HL-60/S4 treated with retinoic acid at 250 ng/mL for 4 days and 3 days (cell line): ENCODE measurements around the gene RBKS.
"Not testable (repeated sequence)": the region's sequence is repeated elsewhere in the genome, so short reads cannot be mapped to it uniquely, and the experiment has no call there.

Experiments
- in situ Hi-C: fragments of 300-500 bp; cut with MboI; formaldehyde crosslinking; loops from 2 replicates; pipeline ENCODE4 v1.7.0; 2022; ENCODE audit warnings: low sequenced_read_pairs

RBKS gene

DNA sequence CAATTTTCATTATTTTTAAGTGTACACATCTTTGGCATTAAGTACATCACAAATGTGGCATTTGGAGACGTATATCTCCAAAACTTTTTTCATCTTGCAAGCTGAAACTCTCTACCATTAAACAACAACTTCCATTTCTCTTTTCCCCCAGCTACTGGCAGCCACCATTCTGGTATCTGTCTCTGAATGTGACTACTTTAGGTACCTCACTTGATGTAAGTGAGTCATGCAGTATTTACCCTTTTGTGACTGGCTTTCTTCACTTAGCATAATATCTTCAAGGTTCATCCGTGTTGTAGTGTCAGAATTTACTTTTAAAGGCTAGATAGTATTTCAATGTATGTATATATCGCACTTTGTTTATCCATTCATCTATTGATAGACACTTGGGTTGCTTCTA lies 17.4 kb upstream of the RBKS start:
- in situ Hi-C loops = no loop called here

DNA sequence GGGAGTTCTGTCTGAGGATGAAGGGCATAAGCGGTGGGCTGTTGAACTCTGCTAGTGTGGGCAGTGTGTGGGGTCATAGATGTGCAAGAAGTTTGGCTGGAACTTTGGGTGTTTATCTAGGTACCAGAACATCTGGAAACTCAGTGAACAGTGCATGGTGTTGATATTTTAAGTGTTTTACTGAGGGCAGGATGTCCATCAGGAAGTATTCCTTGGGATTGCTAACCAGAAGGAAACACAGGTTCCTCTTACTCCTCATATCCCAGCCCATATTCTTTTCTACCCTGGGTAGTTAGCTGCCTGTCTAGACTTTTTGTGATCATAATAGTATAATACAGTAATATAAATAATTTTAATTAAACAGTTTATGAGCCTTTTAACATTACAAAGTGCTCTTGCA lies 15.9 kb upstream of the RBKS start:
- in situ Hi-C loops = no loop called here

DNA sequence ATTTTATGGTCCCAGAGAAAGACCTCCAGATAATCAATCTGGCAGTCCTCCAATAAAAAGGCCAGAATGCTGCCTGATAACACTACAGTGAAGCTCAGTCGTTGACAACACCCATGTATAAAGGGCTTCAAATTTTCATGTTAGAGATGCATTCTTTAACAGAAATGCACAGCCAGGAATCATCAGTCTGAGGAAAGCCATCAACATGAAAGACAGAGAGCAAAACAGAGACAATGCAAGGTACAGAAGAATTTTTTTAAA lies 14.1 kb upstream of the RBKS start:
- in situ Hi-C loops = no loop called here

DNA sequence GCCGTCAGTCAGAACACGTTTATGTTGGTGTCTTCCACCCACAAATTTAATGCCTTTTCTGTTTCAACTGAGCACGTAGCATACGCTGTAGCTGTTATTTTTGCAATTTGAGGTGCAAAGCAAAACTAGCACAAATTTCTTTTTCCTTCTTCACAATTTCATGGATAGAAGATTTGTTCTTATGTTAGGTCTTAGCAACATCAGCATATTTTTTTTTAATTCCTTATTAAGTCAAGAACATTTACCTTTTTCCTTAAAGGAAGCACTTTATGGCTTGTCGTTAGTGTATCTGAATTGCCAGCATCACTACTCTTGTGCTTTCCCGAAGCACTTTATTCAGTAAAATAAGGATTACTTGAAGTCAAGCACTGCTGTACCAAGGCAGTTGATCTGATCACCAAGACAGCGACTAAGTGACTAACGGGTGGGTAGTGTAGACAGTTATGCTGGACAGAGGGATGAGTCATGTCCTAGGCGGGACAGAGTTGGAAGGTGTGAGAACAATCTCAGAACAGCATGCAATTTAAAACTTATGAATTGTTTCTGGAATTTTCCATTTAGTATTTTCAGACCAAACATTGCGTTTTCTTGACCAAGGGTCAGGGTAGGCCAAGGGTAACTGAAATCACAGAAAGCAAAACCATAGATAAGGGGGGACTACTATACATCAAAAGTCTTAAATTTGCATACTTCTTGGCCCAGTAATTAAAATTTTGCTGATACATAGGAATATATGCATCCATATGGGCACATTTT lies 13.6 kb upstream of the RBKS start:
- in situ Hi-C loops = no loop called here

DNA sequence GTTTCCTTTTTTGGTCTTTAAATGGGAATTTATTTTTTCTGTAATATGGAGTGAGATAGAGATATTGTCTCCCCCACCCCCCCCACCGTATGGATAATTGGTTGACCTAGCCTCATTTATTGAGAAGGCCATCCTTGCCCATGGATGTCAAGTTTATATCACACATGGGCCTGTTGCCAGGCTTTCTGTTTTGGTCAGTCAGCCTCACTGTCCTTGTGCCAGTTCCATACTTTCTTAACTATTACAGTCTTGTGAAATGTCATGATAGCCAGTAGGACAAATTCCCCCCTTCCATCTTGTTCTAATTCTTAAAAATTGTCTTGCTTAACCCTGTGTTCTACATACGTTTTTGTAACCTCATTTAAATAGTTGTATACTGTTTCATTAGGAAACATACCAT lies 12.8 kb upstream of the RBKS start:
- in situ Hi-C loops = no loop called here

DNA sequence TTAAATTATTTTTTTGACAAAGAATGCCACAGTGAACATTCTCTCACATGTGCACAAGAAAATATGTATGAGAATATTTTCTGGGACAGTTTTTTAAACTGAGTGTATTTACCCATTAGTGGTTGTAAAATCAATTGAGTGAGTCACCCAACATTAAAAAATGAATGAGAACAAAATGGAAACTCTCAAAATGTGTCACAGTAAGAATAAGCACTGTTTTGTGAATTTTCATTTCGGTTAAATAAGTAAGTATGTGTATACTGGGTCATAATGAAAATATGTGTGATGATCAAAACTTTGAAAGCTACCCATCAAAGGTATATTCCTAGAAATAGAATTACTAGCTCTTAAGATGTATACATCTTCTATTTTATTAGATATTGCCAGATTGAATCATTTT lies 11.9 kb upstream of the RBKS start:
- in situ Hi-C loops = no loop called here

DNA sequence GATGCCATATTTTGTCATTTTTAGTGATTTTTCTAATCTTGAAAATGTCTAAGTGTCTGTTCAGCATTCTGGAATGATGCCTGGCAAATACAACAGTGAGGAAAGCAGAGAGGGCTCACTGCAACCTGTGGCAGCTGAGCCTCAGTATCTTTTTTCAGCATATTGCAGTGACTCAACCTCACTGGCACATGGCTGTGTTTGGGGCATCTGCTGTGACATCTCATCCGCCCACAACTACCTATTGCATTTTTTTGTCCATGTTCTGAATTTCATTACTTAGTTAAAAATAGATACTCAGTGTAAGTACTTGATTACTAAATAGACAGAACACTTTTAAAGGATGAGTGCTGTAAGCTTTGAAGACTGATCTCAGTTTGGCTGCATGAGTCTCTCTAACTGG lies 11.0 kb upstream of the RBKS start:
- in situ Hi-C loops = no loop called here

DNA sequence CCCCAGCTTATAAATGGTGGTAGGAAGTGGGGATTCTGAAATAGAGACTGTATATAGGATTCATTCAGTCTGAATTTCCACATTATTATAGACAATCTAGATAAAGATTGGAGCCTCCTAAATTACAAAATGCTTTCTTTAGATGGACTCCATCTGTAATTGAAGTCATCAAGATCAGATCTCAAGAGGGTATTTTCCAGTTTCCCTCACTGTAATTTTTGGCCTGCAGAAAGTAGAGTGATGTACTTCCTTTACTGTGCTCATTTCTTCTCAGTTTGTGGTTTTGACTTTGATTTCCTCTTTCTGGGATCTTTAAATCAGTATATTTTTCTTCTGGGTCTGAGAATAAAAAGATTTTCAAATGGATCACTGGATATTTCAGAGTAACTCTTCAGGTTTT lies 7.5 kb upstream of the RBKS start:
- in situ Hi-C loops = no loop called here

DNA sequence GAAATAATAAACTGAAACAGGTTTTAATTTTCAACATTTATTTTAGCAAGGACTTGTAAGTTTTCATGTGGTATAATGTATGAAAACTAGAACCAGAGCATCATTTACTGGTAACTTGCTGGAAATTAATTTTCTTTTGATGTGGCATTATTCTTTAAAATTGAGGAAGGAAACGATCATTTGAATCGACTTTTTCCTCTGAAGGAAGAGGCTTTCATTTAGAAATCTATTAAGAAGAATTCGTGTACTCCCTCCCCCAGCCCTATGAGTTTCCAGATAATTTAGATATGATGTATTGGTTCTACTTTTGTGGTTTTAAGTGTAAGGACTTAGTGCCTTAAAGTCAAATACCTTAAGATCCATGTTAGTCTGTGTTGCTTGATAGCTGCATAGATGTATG lies 2.8 kb upstream of the RBKS start:
- in situ Hi-C loops = no loop called here

DNA sequence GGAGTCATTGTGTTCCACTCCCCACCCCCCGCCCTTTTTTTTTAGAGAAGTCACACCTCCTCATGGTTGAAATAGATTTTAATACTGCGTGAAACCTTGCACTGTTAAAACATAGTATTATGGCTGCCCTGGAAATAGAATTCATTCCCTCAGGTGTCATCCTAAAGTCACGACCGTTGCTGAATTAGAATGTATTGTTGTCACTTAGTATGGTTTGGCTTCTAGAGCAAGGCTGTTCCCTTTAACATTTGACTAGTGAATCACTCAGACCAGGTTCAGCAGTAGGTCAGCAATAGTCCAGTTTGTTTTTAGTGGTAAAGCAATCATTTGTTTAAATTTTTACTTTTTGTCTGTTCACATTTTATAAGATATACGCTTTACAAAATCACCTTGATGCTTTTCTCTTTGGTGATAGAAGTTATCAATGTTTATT lies 1.5 kb upstream of the RBKS start:
- in situ Hi-C loops = no loop called here

DNA sequence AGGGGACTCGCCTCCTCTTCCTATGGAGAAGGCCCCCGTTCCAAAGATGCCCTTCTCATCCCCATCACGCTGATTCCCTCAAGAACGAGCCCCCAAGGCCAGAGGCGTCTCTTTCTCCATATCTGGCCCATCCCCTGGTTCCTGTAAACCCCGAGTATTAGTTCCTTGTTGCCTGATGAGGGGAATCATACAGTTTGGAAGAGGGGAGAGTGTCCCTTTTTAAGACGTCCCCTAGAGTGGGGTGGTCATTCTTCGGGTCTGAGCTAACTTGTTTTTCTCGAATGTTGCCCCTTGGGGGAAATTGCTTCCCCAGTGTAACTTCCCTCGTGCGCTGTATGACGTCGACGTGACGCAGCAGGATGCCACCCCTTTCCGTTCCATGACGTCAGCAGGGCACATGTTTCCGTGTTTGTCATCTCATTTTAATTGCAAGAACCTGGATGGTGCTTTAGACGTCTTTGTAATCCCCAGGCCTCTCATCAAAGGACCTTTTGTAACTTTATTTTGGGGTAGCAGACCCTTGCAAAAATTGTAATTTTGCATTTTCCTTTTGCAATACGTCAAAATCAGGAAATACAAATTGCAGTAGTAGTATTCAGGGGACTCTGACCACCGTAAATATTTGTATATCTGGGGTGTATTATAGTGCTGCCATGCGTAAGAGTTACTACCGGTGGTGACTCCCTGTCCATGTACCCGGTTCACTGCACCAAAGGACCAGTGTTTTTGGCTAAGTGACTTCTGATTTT lies 911 bp upstream of the RBKS start:
- in situ Hi-C loops = no loop called here

DNA sequence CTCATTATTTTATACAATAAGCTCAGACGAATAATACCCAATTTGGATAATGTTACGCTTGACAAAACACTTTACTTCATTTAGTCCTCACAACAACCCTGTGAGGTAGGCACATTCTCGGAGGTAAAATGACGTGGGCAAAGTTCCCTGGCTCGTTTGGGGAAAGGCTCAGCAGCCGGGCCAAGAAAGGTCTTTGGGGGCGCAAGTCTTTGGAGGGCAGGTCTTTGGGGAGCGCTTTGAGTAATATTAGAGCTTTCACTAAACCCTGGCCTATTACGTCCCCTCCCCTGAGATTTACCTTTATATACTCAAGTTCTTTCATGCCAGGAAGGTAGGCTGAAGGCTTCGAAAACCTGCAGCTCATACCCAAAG lies 427 bp downstream of the RBKS start:
- in situ Hi-C loops = no loop called here

DNA sequence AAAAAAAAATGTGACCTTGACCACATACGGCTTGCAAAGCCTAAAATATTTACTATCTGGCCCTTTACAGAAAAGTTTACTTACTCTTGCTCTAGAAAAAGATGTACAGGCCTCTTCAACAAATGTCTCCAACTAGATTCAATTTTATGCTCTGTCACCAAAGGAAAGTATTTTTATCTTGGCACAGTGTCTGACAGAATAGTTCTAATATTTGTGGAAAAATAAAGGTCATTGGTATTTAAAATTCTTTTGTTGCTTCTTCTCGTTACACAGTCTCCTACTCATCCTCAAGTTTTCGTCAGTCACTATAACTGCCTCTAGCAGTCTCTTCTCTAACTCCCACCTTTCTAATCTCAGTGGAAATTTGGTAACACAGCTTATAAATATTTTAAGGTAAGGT lies 1.4 kb downstream of the RBKS start:
- in situ Hi-C loops = no loop called here

DNA sequence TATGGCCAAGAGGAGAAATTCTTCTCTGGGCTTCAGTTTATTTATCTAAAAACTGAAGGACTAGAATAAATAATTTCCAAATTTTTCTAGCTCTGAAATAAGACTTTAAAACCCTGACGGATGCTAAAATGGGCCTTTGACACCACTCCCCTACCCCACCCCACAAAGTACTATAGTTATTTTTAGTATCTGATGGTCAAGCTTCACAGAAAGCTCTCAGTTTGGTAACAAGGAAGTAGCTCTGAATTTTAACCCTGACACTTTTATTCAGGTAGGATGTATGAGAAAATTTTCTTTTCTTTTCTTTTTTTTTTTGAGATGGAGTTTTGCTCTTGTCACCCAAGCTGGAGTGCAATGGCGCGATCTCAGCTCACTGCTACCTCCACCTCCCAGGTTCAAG lies 2.4 kb downstream of the RBKS start:
- in situ Hi-C loops = no loop called here

DNA sequence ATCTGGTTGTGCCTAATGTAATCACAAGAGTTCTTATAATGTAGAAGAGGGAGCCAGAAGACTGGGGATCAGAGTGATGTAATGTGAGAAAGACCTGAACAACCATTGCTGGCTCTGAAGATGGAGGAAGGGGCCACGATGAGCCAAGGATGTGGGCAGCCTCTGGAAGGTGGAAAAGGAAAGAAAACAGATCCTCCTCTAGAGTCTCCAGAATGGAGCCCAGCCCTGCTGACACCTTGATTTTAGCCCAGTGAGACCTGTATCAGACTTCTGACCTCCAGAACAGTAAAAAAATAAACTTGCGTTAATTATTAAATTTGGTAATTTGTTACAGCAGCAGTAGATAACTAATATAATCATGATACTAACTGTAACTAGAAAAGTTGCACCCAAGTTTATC lies 3.1 kb downstream of the RBKS start:
- in situ Hi-C loops = no loop called here

DNA sequence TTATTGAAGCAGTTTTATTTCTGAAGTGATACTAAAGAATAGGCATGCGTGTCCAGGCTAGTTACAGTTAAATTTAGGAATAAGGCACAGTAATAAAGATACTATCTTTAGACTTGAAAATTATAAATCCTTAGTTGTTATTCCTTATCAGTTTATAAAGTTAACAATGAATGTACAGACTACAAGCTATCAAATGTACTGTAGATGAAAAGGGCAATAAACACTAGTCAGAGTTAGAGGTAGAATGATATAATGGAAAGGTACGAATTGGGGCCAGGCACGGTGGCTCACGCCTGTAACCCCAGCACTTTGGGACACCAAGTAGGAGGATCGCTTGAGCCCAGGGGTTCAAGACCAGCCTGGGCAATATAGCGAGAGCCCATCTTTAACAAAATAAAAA lies 3.9 kb downstream of the RBKS start:
- in situ Hi-C loops = no loop called here

DNA sequence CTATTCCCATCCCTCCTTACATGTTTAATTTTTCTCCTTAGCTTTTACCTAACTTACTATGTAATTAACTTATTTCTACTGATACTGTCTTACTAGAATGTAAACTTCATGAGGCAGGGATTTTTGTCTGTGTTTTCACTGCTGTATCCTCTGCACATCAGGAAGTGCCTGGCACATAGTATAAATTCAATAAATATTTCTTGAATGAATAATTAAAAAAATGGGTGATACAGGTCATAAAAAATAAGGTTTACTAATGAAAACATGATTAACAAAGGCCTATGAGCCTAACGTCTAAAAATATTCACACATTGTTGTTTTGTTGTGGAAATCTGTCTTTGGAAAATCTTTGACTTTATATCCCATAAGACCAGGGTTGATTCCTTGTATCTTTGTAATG lies 4.5 kb downstream of the RBKS start:
- in situ Hi-C loops = no loop called here

DNA sequence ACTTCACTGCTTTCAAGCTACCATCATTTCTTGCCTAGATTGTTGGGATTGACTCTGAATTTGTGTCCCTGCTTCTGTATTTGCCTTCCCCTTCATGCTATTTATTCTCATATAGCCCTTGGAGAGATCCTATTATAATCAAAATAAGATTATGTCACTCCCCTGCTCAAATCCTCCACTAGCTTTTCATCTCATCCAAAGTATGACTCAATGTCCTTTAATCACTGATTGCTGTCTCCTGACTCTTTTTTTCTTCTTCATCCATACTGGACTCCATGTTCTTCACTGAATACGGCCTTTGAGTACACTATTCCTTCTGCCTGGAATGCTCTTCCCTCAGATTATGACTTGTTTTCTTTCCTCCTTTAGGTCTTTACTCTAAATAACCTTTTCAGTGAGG lies 5.0 kb downstream of the RBKS start:
- in situ Hi-C loops = no loop called here

DNA sequence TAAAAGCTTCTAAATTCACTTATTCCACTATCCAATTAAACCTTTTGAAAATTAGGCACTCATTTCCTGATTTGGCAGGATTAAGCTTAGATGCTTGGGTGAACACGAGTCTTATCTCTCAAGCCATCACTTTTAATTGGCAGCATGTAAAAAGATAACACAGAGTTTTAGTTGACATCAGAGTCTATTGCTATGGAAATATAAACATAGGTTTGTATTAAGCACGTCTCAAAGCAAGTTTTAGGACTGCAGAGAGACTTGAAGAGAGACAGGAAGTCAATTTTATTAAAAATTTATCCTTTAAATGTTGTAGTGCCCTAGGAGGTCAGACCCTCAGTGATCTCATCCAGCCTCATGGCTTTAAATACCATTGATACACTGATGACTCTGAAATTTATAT lies 5.6 kb downstream of the RBKS start:
- in situ Hi-C loops = no loop called here

DNA sequence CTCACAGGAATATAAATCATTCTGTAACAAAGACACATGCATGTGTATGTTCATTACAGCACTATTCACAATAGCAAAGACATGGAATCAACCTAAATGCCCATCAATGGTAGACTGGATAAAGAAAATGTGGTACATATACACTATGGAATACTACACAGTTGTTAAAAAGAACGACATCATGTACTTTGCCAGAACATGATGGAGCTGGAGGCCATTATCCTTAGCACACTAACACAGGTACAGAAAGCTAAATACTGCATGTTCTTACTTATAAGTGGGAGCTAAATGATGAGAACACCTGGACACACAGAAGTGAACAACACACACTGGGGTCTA lies 7.6 kb downstream of the RBKS start:
- in situ Hi-C loops = not testable (repeated sequence)

DNA sequence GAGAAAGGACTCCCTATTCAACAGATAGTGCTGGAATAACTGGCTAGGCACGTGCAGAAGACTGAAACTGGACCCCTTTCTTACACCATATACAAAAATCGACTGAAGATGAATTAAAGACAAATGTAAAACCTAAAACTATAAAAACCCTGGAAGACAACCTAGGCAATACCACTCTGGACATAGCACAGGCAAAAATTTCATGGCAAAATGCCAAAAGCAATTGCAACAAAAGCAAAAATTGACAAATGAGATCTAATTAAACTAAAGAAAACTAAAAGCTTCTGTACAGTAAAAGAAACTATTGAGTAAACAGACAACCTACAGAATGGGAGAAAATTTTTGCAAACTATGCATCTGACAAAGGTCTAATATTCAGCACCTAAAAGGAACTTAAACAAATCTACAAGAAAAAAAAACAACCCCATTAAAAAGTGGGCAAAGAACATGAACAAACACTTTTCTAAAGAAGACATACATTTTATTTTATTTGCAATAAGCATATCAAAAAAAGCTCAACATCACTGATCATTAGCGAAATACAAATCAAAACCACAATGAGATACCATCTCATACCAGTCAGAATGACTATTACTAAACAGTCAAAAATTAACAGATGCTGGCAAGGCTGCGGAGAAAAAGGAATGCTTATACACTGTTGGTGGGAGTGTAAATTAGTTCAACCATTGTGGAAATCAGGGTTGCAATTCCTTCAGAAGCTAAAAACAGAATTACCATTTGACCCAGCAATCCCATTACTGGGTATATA lies 8.2 kb downstream of the RBKS start:
- in situ Hi-C loops = not testable (repeated sequence)

DNA sequence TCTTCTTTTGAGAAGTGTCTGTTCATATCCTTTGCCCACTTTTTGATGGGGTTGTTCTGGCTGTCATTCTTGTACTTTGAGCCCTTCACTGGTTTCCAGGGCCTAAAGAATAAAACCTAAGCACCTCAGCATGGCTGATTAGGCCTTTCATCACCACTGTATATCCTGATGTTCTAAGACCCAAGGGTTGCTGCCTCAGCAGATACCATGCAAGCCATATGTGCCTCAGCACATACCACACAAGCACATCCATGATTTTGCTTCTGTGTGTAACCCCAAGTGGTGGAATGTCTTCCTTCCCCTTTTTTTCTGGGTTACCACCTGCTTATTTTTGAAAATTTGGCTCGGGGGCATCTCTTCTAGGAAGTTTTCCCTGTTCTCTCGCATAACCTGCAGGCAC lies 11.4 kb downstream of the RBKS start:
- in situ Hi-C loops = no loop called here
